ENCODE data around the gene IGF2BP2.

IGF2BP2 gene

GRCh38 chr3:185730550-185730949 is 94.3 kb downstream of the IGF2BP2 start:
- no peak for DNase-seq

DNA sequence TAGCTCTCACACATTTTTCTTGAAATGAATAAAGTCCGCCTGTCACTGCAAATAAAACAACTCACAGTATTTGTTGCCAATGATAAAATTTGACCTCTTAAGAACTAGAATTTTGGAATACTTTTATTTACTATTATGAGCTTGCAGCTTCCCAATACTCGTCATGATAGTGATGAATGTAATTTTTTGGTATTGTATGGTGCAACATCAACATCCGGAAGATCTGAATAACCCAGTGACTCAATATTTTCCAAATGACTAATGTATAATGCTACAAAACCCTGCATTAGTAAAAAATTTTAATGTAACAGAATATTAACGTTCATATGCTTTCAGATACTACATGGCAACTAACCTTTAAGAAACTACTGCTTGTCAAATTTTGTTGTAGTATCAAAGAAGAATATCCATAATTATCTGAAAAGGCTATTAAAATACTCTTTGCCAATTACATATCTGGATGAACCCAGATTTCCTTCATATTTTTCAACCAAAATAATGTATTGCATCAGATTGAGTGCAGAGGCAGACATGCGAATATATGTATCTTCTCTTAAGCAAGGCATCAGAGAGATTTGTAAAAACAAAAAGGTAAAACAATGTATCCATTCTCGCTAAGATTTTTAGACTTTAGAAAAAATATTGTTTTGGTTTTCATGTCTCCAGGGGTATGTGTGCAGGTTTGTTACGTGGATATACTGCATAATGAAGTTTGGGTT is 95.3 kb downstream of the IGF2BP2 start:
- no peak for DNase-seq

GRCh38 chr3:185728630-185729336 is 96.1 kb downstream of the IGF2BP2 start:
- no peak for DNase-seq

- DNase-seq = no peak
These were observed 97.0 kb downstream of the IGF2BP2 start for GRCh38 chr3:185727873-185728272.

DNA sequence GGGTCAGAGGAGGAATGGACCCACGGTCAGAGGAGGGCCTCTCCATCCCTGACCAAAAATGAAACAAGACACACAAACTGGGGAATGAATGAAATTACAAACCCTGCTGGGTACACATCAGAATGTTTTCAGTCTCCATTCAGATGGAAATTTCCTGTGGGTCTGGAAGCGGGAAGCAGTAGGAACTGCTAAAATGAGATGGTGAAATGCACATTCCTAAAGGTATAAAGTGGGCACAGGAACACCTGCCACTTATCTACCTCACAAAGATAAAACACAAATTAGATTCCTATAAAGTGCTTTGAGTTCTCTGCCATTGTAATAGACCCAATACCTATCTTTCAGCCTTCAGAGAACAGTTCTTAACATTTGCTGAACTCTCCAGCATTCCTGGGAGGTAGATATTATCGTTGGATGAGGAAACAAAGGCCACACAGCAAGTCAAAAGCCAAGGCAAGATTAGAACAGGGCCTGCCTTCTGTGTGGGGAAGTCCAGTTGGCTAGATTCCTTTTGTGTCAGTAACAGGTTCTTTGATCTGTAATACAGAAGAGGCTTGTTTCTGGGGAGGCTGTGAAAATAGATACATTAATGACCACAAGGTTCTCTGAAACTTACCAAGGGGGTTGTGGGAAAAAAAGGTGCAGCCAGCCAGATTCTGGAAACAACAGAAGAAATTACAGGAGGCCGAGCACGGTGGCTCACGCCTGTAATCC is 98.4 kb downstream of the IGF2BP2 start:
- DNase-seq = no peak

GRCh38 chr3:185724761-185725160 is 100.1 kb downstream of the IGF2BP2 start:
- DNase-seq = no peak

- no peak for DNase-seq
These were observed 100.6 kb downstream of the IGF2BP2 start for GRCh38 chr3:185724251-185724650.

DNA sequence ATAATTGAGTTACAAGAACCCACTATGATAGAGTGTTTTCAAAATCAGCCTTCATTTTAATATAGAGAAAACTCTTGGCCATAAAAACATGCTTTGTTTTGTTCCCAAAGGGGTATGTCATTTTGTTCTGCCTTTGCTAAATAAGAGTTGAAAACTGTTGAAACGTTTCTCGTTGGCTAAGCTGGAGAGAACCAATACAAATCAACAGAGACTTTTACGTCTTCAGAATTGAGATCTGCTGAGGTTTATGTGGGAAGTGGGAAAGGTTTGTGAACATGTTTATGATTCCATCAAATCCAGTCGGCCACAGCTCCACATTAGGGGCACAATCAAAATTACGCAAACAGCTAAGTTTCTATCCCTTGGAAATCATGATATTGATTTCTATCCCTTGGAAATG is 102.0 kb downstream of the IGF2BP2 start:
- no peak for DNase-seq

- no peak for DNase-seq
These were observed 102.9 kb downstream of the IGF2BP2 start for GRCh38 chr3:185721970-185722369.

- no peak for DNase-seq
These were observed 104.5 kb downstream of the IGF2BP2 start for GRCh38 chr3:185720326-185720725.

DNA sequence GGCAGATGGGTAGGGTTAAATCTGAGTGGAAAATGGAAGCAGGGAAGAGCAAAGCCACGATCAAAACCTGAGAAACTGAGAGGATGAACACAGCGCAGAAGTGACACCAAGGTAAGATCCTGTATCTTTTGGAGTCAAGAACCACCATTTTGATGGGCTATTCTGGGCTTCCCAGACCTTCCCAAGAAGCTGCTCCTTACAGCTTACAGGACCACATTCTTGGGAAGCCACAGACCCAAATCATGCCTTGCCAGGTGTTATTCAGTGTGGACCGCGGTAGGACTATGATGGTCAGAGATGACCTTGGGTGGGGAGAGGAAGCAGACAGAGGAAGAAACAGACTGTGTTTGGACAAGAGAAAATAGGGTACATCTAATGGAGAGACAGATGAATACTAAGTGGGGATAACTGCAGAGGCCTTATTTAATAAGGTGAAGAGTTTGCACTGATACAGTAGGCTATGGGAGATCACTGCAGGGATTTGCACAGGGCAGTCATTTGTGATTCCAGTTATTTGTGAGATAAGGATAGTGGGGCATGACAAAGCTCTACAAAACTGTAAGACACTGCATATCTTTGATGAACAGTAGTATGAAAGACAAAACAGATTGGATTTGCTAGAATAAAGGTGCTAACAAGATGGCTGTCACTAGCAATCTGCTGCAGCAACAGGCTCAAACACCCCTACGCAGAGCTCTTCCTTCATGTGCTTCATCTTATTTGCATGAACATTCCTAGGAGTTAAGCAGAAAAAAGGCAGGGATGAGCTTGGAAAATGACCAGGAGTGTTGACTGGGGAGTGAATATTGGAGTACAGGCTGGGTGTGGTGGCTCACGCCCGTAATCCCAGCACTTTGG is 105.9 kb downstream of the IGF2BP2 start:
- DNase-seq = no peak

- DNase-seq = no peak
These were observed 107.0 kb downstream of the IGF2BP2 start for GRCh38 chr3:185717627-185718402.

GRCh38 chr3:185717121-185717520 is 107.7 kb downstream of the IGF2BP2 start:
- no peak for DNase-seq

GRCh38 chr3:185716436-185717108 is 108.3 kb downstream of the IGF2BP2 start:
- no peak for DNase-seq

DNA sequence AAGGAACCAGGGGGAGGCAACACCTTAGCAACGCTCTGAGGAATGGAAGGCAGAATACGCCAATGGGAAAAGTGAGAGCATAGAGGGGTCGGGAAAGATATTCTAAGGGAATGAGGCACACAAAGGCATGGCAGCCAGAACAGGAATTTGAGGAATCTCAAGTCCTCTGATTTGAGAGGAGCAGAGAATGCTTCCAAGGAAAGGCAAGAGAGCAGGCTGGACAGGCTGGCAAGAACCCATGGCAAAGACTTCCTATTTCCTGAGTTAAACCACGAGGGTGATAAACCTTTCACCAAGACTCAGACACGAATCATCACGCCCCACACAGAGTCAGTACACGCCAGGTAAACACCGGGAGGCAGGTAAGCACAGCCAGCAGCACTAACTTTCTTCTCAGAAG is 109.8 kb downstream of the IGF2BP2 start:
- no peak for DNase-seq

DNA sequence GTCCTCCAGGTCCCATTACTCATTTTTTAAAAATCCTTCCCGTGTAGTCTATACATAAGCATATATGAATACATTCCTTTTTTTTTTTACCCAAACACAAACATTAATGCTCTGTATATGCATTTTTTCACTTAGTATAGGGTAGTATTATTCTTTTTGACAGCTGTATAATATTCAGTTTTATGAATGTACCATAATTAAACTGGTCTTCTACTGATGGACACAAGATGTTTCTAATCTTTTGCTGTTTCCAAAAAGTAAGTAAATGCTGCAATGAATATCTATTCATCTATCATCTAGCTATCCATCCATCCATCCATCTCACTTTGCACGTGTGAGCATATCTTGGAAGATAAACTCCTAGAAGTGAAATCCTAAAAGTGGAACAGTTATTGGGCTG is 110.8 kb downstream of the IGF2BP2 start:
- DNase-seq = no peak

DNA sequence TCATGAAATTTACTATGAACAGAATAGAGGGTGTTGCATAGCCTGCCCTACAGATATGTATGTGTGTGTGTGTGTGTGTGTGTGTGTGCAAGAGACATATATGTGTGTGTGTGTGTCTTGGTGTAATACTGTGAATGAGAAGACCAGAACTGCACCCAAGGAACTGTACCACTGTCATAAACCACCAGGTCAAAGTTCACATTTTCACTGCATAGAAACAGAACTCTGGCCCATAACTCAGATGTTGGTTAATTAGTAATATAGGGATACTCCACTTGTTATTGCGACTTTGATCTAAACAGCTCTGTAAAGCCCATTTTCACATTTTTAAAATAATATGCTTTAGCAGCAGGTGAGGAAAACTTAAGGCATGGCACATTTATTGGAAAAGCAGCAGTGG is 111.8 kb downstream of the IGF2BP2 start:
- no peak for DNase-seq

DNA sequence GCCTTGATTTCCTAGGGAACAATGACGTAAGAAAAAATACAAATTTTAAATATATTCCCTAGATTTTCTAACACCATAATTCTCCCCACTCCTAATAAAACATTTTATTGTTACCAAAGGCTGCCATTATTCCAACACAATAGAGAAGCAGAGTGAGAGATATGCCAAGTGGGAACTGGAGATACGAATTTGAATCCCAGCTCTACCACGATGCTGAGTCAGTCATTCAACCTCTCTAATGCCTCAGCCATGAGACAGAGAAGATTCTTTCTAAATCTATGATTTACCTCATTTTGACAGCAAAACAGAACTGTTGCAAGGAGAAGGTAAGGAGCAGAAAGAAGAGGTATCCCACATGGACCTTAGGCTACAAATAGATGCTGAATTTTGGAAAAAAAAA is 112.5 kb downstream of the IGF2BP2 start:
- no peak for DNase-seq

DNA sequence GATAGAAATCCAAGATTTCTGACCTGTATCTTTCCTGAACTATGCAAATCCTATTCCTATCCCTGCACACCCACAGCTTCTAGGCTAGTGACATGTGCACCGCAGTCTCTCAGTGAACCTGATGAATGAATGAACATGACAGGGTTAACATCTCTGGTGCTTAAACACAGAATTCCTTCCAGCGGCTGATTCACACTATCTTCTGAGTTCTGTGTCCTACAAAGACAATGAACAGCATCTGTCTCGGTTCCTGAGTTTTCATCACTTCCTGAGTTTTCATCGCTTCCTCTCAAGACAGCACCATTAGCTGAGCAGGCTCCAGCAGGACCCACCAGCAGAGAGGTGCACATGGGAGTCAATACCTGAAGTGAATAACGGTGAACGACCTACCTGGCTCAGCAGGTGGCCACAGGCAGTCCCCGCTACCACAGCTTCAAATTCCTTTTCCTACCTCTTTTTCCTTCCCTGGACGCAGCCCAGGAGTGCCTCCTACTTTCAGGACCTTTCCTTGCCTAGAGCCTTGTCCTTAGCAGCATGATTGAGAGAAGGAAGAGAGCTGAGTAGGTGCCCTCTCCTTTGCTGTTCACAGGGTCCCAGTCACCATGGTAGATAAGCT is 113.5 kb downstream of the IGF2BP2 start:
- DNase-seq = no peak

GRCh38 chr3:185709251-185709955 is 115.4 kb downstream of the IGF2BP2 start:
- DNase-seq = no peak
